Endothelial cell of umbilical vein (primary cell): ENCODE results near the gene CLEC16A. TPM values are rescaled to one million over a fixed set of nuclear protein-coding genes. Genes with fewer than 3 reads are reported as not detected.

Experiments used
- BruUV-seq: library from RNA; stranded (reverse); fragments of 400-500 nt; replicated peaks from 2 replicates; lab custom pipeline; 2021; lab: Mats Ljungman, UMichigan
- CTCF ChIA-PET: fragments of 300-600, 350-600 bp; sonication (Branson Sonifier 250); formaldehyde crosslinking; loops from one replicate; lab custom pipeline; 2021; ENCODE audit warnings: antibody characterized with exemption, inconsistent platforms; lab: Charles Lee
- POLR2A ChIA-PET: fragments of 300-600, 350-600 bp; sonication (Branson Sonifier 250); formaldehyde crosslinking; loops from one replicate; lab custom pipeline; 2021; ENCODE audit warnings: antibody characterized with exemption, inconsistent platforms; lab: Charles Lee
- DNase-seq: peaks from one replicate; pipeline ENCODE4 v3.0.0-alpha.2; 2011; ENCODE audit warnings: low read depth, low spot score
- FAIRE-seq: peaks from 2 replicates; lab custom pipeline; 2011; peaks lifted over from hg19 to GRCh38; lab: Jason Lieb, UNC
- H2AFZ ChIP-seq: 2 replicates; pipeline ENCODE4 v1.6.0; 2012; ENCODE audit warnings: low read depth, low read length, control low read depth, inconsistent platforms
- H3K27ac ChIP-seq: 2 replicates; pipeline ENCODE4 v1.5.1; 2011; ENCODE audit warnings: low read depth, mild to moderate bottlenecking, control low read depth, low read length, moderate library complexity; ENCODE audit not compliant: insufficient read depth
- H3K27me3 ChIP-seq, 2 experiments: 2 replicates each; pipeline versions ENCODE4 v1.6.0 to v1.6.1; 2011; ENCODE audit warnings: low read length in 2 of 2, mixed read lengths in 1 of 2; ENCODE audit not compliant: control insufficient read depth in 2 of 2, insufficient read depth in 2 of 2
- H3K36me3 ChIP-seq, 2 experiments: 2 replicates in 1 of 2; 3 replicates in 1 of 2; pipeline ENCODE4 v1.5.1; 2011; ENCODE audit warnings: low read length in 2 of 2, mild to moderate bottlenecking in 1 of 2, moderate library complexity in 1 of 2; ENCODE audit not compliant: control insufficient read depth in 2 of 2, insufficient read depth in 2 of 2; ENCODE audit errors: extremely low read depth in 1 of 2
- H3K4me1 ChIP-seq: 3 replicates; pipeline ENCODE4 v1.5.1; 2011; ENCODE audit warnings: mild to moderate bottlenecking, low read length; ENCODE audit not compliant: control insufficient read depth, insufficient read depth; ENCODE audit errors: extremely low read depth
- H3K4me2 ChIP-seq: 2 replicates; pipeline ENCODE4 v1.6.1; 2011; ENCODE audit warnings: low read length, control low read depth, mixed read lengths; ENCODE audit not compliant: insufficient read depth
- H3K4me3 ChIP-seq, 3 experiments: fragments of 200-600 bp in 1 of 3; sonication (generic), shearing (Covaris generic) in 1 of 3; replicated peaks in 1 of 3; 2 replicates each; pipeline ENCODE4 v1.5.1; 2011 to 2016; ENCODE audit warnings: control low read depth in 3 of 3, low read length in 3 of 3, mild to moderate bottlenecking in 2 of 3, inconsistent platforms in 1 of 3, low read depth in 1 of 3, moderate library complexity in 1 of 3; ENCODE audit not compliant: insufficient read depth in 1 of 3
- H3K79me2 ChIP-seq: 2 replicates; pipeline ENCODE4 v1.6.0; 2012; ENCODE audit warnings: low read length, inconsistent platforms; ENCODE audit not compliant: control insufficient read depth, insufficient read depth
- H3K9ac ChIP-seq: replicated peaks from 2 replicates; pipeline ENCODE3; 2011; ENCODE audit warnings: low read length, control low read depth; ENCODE audit not compliant: insufficient read depth; ENCODE audit errors: extremely low read depth
- H3K9me1 ChIP-seq: replicated peaks from 3 replicates; pipeline ENCODE4 v1.6.0; 2011; ENCODE audit warnings: mild to moderate bottlenecking, low read length; ENCODE audit not compliant: control insufficient read depth, insufficient read depth; ENCODE audit errors: extremely low read depth
- H3K9me3 ChIP-seq: replicated peaks from 2 replicates; pipeline ENCODE4 v1.5.1; 2012; ENCODE audit warnings: low read length, inconsistent platforms; ENCODE audit not compliant: control insufficient read depth, insufficient read depth
- H4K20me1 ChIP-seq: replicated peaks from 2 replicates; pipeline ENCODE3; 2011; ENCODE audit warnings: mild to moderate bottlenecking, low read length; ENCODE audit not compliant: control insufficient read depth, insufficient read depth; ENCODE audit errors: extremely low read depth
- EZH2 ChIP-seq: IDR thresholded peaks from 2 replicates; pipeline ENCODE4 v1.6.1; 2012; ENCODE audit warnings: borderline replicate concordance, low read depth, mild to moderate bottlenecking, moderate library complexity, low read length, inconsistent platforms; ENCODE audit not compliant: severe bottlenecking
- JUN ChIP-seq: IDR thresholded peaks from 2 replicates; pipeline ENCODE4 v1.6.1; 2011; ENCODE audit warnings: borderline replicate concordance, low read depth; ENCODE audit not compliant: insufficient read length, insufficient read depth
- MYC ChIP-seq: IDR thresholded peaks from one replicate; pipeline ENCODE4 v1.6.1; 2011; ENCODE audit warnings: mild to moderate bottlenecking, low read depth, low read length
- POLR2A ChIP-seq: IDR thresholded peaks from 2 replicates; pipeline ENCODE4 v1.6.1; 2012; ENCODE audit warnings: low read depth, mild to moderate bottlenecking, control low read depth, low read length
- POLR2AphosphoS5 ChIP-seq: IDR thresholded peaks from 2 replicates; pipeline ENCODE4 v1.6.1; 2012; ENCODE audit warnings: low read depth, mild to moderate bottlenecking, control low read depth, low read length, moderate library complexity; ENCODE audit not compliant: insufficient read depth
- dilution Hi-C: fragments of 300-500 bp; cut with MboI; formaldehyde crosslinking; loops from one replicate; pipeline ENCODE4 v1.15.0; 2019; ENCODE audit warnings: low sequenced_read_pairs; ENCODE audit not compliant: extremely low pct_ligation_motif_present
- intact Hi-C: fragments of 100-400 bp; cut with micrococcal nuclease; formaldehyde crosslinking; loops from one replicate; pipeline ENCODE4 v1.10.0; 2022
- polyA plus RNA-seq, 4 experiments: library from polyadenylated mRNA; depleted of rRNA in 3 of 4; stranded (reverse) in 3 of 4; unstranded in 1 of 4; fragments of >200 nt; gene quantifications; 2 replicates each; pipeline versions ENCODE4 v1.2.1 to v1.2.3, GENCODE V29; 2011 to 2012; ENCODE audit warnings: missing spikeins in 1 of 4
- total RNA-seq: library from RNA; stranded (reverse); gene quantifications from 2 replicates; pipeline ENCODE4 v1.2.3, GENCODE V29; 2021
- TF ChIP-seq, protein P1 (sequence below), 2 donors: IDR thresholded peaks; 1 replicate in 1 of 2; 2 replicates in 1 of 2; pipeline ENCODE4 v1.5.1; 2011; ENCODE audit warnings: low read length in 2 of 2, mild to moderate bottlenecking in 2 of 2, moderate library complexity in 2 of 2, control low read depth in 1 of 2, inconsistent platforms in 1 of 2, low read depth in 1 of 2; ENCODE audit not compliant: insufficient read depth in 1 of 2; ENCODE audit errors: extremely low read depth in 1 of 2

The CLEC16A gene
- total and polyA plus RNA-seq, 2 donors (not counting 3 experiments of a cell fraction or from before 2014, with no cell fraction given), result 11.4 to 23.3 TPM

DNA sequence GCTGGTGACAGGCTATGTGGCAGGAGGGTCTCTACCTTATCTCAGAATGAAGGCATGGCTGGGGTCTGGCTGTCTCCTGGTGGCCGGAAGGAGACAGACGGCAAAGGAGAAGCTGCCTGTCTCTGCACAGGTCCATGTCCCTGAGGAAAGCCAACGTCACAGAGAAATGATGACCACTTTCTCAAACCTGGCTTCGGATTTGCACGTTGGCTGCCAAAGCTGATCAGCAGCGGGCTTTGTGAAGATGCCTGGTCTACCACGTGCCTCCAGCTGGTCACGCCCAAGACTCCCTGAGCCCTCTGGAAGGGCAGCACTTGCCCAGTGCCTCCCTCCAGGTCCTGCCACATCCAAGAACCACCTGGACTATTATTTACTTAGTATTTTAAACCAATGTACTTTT, 10.5 kb upstream of the CLEC16A start:
- Histone ChIP-seq H3K9ac (no peak overlapping the region), H3K4me3 (no peak overlapping the region), H2AFZ (no peak overlapping the region), H3K27me3 (no peaks in the 10 kb centered on the region), H3K9me3 (no peaks in the 10 kb centered on the region), H4K20me1 (peaks cover 5% of the 10 kb centered on the region), H3K9me1 (no peaks in the 10 kb centered on the region), H3K4me1 (peaks cover 21% of the 10 kb centered on the region), H3K36me3 (peaks cover 0 to 15% of the 10 kb centered on the region in 2 experiments), H3K27ac (no peak overlapping the region), H3K4me2 (no peak overlapping the region), H3K79me2 (peaks cover 30% of the 10 kb centered on the region)
- no TSS peak for BruUV-seq
- FAIRE-seq, result no peak
- dilution Hi-C loops, result no loop called here
- POLR2A ChIA-PET, result no interaction called here
- CTCF ChIA-PET, result interaction anchor here (4.7 kb wide), 1 partner anchor 15 kb away, joined by 17 read pairs; no protein-coding TSS in a partner anchor
- TF ChIP-seq, protein P1, sequence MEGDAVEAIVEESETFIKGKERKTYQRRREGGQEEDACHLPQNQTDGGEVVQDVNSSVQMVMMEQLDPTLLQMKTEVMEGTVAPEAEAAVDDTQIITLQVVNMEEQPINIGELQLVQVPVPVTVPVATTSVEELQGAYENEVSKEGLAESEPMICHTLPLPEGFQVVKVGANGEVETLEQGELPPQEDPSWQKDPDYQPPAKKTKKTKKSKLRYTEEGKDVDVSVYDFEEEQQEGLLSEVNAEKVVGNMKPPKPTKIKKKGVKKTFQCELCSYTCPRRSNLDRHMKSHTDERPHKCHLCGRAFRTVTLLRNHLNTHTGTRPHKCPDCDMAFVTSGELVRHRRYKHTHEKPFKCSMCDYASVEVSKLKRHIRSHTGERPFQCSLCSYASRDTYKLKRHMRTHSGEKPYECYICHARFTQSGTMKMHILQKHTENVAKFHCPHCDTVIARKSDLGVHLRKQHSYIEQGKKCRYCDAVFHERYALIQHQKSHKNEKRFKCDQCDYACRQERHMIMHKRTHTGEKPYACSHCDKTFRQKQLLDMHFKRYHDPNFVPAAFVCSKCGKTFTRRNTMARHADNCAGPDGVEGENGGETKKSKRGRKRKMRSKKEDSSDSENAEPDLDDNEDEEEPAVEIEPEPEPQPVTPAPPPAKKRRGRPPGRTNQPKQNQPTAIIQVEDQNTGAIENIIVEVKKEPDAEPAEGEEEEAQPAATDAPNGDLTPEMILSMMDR (IDR thresholded peaks at IDR 0.05; ENCODE audit: extremely low read depth in 1 of 2, insufficient read depth in 1 of 2, low read depth in 1 of 2, low read length in 2 of 2), result no peak
- TF ChIP-seq JUN, result no peak
- TF ChIP-seq MYC, result no peak
- no peak for TF ChIP-seq POLR2AphosphoS5
- TF ChIP-seq POLR2A, result no peak
- no peak for TF ChIP-seq EZH2
- intact Hi-C loops, result no loop called here
- no peak for DNase-seq
